ENCODE data around the gene ADAM12. TPM values are rescaled to one million over a fixed set of nuclear protein-coding genes. Genes with fewer than 3 reads are reported as not detected.

The ADAM12 gene
- total RNA-seq, 1 donor from 2014 or later = 0.98 TPM

DNA sequence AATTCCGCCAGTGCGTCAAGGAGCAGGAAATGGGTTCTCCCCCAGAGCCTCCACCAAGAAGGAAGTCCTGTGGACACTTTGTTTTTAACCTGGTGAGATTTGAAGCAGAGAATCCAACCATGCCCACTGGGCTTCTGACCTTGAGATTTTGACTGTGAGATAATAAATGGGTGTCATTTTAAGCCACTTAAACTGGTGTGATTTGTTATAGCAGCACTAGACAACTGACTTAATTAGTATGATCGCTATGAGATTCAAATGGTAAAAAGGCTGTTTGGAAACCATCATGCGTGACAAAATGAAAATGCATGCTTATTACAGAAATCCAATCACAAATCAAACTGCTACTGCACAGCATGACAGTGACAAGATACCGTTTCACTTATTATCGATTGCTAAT, 98.0 kb downstream of the ADAM12 start:
- TF ChIP-seq, protein P1, sequence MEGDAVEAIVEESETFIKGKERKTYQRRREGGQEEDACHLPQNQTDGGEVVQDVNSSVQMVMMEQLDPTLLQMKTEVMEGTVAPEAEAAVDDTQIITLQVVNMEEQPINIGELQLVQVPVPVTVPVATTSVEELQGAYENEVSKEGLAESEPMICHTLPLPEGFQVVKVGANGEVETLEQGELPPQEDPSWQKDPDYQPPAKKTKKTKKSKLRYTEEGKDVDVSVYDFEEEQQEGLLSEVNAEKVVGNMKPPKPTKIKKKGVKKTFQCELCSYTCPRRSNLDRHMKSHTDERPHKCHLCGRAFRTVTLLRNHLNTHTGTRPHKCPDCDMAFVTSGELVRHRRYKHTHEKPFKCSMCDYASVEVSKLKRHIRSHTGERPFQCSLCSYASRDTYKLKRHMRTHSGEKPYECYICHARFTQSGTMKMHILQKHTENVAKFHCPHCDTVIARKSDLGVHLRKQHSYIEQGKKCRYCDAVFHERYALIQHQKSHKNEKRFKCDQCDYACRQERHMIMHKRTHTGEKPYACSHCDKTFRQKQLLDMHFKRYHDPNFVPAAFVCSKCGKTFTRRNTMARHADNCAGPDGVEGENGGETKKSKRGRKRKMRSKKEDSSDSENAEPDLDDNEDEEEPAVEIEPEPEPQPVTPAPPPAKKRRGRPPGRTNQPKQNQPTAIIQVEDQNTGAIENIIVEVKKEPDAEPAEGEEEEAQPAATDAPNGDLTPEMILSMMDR (IDR thresholded peaks at IDR 0.05) = no peak
- H3K4me3 ChIP-seq = no peak overlapping the region
- no peaks in the 10 kb centered on the region for H3K27me3 ChIP-seq
- no peaks in the 10 kb centered on the region for H3K36me3 ChIP-seq
- no peaks in the 10 kb centered on the region for H3K9me3 ChIP-seq
- ATAC-seq (no peak), DNase-seq (no peak)
- no peaks in the 10 kb centered on the region for H3K4me1 ChIP-seq
- no peak overlapping the region for H3K27ac ChIP-seq
- intact Hi-C loops (cut with DNase I) = no loop called here

DNA sequence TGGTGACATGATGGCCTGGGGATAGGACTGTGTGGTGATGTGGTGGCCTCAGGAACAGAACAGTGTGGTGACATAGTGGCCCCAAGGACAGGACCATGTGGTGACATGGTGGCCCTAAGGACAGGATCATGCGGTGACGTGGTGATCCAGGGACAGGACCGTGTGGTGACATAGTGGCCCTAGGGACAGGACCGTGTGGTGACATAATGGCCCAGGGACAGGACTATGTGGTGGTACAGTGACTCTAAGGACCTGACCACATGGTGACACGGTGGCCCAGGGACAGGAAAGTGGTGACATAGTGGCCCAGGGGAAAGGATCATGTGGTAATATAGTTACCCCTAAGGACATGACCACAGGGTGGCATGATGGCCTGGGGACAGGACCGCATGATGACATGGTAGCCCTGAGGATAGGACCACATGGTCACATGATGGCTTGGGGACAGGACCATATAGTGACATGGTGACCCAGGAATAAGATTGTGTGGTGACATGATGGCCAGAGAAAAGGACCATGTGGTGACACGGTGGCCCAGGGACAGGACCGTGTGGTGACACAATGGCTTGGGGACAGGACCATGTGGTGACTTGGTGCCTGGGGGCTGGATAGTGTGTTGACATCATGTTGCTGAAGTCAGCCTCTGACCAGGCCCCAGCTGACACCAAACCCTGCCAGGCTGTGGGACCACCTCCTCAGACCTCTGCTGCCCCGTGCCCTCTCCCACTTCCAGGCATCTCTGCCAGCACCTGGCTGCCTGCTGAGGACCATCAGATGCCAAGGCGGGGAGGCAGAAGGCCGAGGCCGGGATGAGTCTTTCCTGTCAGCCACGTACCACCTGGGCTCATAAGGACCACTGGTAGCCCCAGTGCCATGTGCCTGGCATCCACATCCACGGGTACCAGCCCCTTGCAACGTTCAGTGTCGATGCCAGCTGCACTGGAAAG, 99.5 kb downstream of the ADAM12 start:
- no peak overlapping the region for H3K27ac ChIP-seq
- H3K36me3 ChIP-seq = no peaks in the 10 kb centered on the region
- no peaks in the 10 kb centered on the region for H3K9me3 ChIP-seq
- TF ChIP-seq, protein P1 (IDR thresholded peaks at IDR 0.05) = no peak
- no peaks in the 10 kb centered on the region for H3K27me3 ChIP-seq
- intact Hi-C loops (cut with DNase I) = no loop called here
- ATAC-seq (peak; percentile 38), DNase-seq (no peak)
- no peak overlapping the region for H3K4me3 ChIP-seq
- no peaks in the 10 kb centered on the region for H3K4me1 ChIP-seq

DNA sequence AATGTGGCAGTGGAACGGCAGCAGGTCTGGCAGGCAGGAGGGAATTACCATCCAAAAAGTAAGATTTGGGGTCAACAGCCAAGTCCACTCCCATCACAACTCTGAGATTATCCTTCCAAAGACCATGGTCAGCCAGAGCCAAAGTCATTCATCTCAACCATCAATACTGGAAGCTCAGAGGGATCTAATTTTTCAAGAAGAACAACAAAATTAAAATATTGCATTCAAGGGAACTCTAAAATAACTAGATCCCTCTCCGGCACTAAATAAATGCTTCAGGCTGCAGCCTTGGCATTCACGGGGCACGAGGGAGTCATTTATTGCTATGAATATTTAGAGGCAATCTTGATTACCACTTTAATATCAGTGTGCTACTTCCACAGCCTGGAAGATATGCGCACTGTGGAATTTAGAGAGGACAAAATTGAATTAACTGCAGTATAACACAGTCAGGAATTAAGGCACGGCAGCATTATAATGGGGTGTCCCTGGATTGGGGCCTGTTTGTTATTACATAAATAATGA, 102.0 kb downstream of the ADAM12 start:
- no peaks in the 10 kb centered on the region for H3K4me1 ChIP-seq
- intact Hi-C loops (cut with DNase I) = no loop called here
- no peaks in the 10 kb centered on the region for H3K27me3 ChIP-seq
- DNase-seq (no peak), ATAC-seq (no peak)
- H3K27ac ChIP-seq = no peak overlapping the region
- TF ChIP-seq, protein P1 (IDR thresholded peaks at IDR 0.05) = no peak
- no peak overlapping the region for H3K4me3 ChIP-seq
- H3K9me3 ChIP-seq = no peaks in the 10 kb centered on the region
- no peaks in the 10 kb centered on the region for H3K36me3 ChIP-seq

DNA sequence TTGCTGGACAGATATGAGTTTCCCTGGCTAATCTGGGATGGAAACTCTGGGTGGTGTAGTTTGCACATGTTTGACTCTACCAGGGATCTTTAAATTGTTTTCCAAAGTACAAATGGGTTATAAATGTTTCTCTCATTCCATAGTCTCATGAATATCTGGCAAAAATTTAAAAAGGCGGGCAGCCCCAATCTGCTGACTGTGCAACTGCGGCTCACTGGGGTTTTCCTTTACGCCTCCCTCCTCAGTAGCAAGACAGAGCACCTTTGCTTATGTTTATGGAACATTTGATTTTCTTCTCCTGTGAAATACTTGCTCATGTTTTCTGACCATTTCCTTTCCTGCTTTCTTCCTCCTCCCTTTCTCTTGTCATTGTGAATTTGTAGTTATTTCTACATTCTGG, 105.0 kb downstream of the ADAM12 start:
- ATAC-seq = no peak
- no peak for DNase-seq
- intact Hi-C loops (cut with DNase I) = no loop called here
- Histone ChIP-seq H3K36me3 (no peaks in the 10 kb centered on the region), H3K4me3 (no peak overlapping the region), H3K27me3 (no peaks in the 10 kb centered on the region), H3K9me3 (no peaks in the 10 kb centered on the region), H3K4me1 (no peaks in the 10 kb centered on the region), H3K27ac (no peak overlapping the region)
- TF ChIP-seq, protein P1 (IDR thresholded peaks at IDR 0.05) = no peak

DNA sequence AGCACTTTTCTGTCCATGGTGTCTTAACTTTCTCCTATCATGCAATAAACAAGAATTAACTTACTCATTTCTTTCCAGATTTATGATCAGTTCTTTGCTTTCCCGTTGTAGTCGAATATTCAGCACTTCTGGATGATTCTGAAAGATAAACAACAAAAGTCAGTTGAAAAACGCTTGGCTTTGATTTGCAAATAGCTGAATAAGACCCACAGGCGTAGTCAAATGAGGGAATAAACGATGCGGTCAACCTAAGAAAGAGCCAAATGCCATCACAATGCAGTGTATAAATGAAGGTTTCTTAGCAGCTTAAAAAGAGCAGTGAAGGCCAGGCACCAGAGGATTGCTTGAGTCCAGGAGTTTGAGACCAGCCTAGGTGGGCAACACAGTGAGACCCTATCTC, 109.4 kb downstream of the ADAM12 start:
- no peaks in the 10 kb centered on the region for H3K27me3 ChIP-seq
- H3K36me3 ChIP-seq = no peaks in the 10 kb centered on the region
- H3K9me3 ChIP-seq = no peaks in the 10 kb centered on the region
- no peak overlapping the region for H3K4me3 ChIP-seq
- H3K27ac ChIP-seq = no peak overlapping the region
- H3K4me1 ChIP-seq = no peaks in the 10 kb centered on the region
- DNase-seq (no peak), ATAC-seq (no peak)
- intact Hi-C loops (cut with DNase I) = no loop called here
- TF ChIP-seq, protein P1 (IDR thresholded peaks at IDR 0.05) = no peak

Measured in upper lobe of right lung (tissue), 1 donor.